Skeletal muscle satellite cell (primary cell): Measurements from ENCODE around the gene TXNL1.

Source experiments
- H3K27me3 ChIP-seq: 2 replicates; pipeline ENCODE4 v1.7.0; 2013; ENCODE audit warnings: low read length; ENCODE audit not compliant: control insufficient read depth, insufficient read depth
- H3K36me3 ChIP-seq: 2 replicates; pipeline ENCODE4 v1.7.0; 2013; ENCODE audit warnings: mild to moderate bottlenecking, control low read depth, low read length; ENCODE audit not compliant: insufficient read depth
- H3K4me1 ChIP-seq: 2 replicates; pipeline ENCODE4 v1.7.0; 2013; ENCODE audit warnings: low read length; ENCODE audit not compliant: control insufficient read depth, insufficient read depth
- H3K4me2 ChIP-seq: 2 replicates; pipeline ENCODE4 v1.7.0; 2013; ENCODE audit warnings: mild to moderate bottlenecking, low read length
- H3K4me3 ChIP-seq: 2 replicates; pipeline ENCODE4 v1.7.0; 2013; ENCODE audit warnings: low read length
- H3K9ac ChIP-seq: 2 replicates; pipeline ENCODE4 v1.7.0; 2013; ENCODE audit warnings: mild to moderate bottlenecking, low read depth, low read length, moderate library complexity
- H3K9me3 ChIP-seq: replicated peaks from 2 replicates; pipeline ENCODE4 v1.7.0; 2013; ENCODE audit warnings: mild to moderate bottlenecking, control low read depth, low read length

TXNL1 gene

DNA sequence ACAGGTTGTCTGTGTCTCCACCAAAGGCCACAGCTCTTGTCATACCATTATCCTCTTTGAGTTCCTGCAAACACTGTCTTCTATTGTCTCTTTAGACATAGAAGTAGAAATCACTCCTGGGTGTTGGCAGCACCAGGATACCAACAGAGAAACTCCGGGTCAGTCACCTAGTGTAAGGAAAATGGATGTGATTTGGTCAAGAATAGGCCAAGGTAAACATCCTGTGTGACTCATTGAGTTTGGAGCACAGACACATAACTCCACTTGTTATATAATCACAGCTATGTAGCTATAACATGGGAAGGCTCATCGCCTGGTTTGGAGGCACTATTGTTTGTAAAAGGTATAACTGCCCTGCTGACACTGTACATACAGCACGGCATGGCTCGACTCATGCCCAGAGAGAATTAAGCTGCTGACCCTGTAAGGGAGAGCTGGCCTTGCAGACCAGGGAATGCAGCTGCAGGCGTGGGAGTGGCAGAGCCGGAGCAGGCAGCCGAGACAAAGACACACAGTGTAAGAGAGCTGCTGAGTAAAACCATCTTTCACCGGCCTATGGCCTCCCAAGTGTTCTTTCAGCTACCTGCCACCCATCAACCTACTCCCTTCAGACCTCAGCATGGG is 3.4 kb upstream of the TXNL1 start:
- no peaks in the 10 kb centered on the region for H3K36me3 ChIP-seq
- H3K4me2 ChIP-seq: no peak overlapping the region
- H3K9ac ChIP-seq: no peak overlapping the region
- H3K4me3 ChIP-seq: no peak overlapping the region
- peaks cover 15% of the 10 kb centered on the region for H3K4me1 ChIP-seq
- no peaks in the 10 kb centered on the region for H3K9me3 ChIP-seq
- H3K27me3 ChIP-seq: no peaks in the 10 kb centered on the region

DNA sequence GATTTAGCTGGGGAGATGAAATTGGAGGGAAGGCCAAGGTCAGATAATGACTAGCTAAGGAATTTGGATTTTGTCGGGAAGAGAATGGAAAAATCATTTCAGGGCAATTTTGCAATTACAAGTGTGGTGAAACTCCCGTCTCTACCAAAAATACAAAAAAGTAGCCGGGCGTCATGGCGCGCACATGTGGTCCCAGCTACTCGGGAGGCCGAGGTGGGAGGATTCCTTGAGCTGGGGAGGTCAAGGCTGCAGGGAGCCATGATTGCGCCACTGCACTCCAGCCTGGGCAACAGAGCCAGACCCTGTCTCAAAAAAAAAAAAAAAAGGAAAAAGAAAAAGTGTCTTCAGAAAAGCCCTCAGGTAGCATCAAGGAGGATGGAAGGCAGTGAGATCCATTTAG is 1.2 kb upstream of the TXNL1 start:
- Histone ChIP-seq H3K9me3 (no peaks in the 10 kb centered on the region), H3K9ac (no peak overlapping the region), H3K4me2 (peak overlapping the region; percentile 81), H3K4me3 (no peak overlapping the region), H3K36me3 (peaks cover 4% of the 10 kb centered on the region), H3K4me1 (peaks cover 26% of the 10 kb centered on the region), H3K27me3 (no peaks in the 10 kb centered on the region)

- Histone ChIP-seq H3K4me3 (peak overlapping the region; percentile 96), H3K4me2 (peak overlapping the region; percentile 81), H3K27me3 (no peaks in the 10 kb centered on the region), H3K36me3 (peaks cover 4% of the 10 kb centered on the region), H3K4me1 (peaks cover 26% of the 10 kb centered on the region), H3K9ac (peak overlapping the region; percentile 77), H3K9me3 (no peaks in the 10 kb centered on the region)
Measured at GRCh38 chr18:56639104-56639381, 651 bp upstream of the TXNL1 start.

- H3K9ac ChIP-seq: peak overlapping the region; percentile 100
Measured at GRCh38 chr18:56637711-56638231, 621 bp downstream of the TXNL1 start.

GRCh38 chr18:56637176-56637575 is 1.2 kb downstream of the TXNL1 start:
- peak overlapping the region; percentile 96 for H3K4me3 ChIP-seq
- H3K27me3 ChIP-seq: no peaks in the 10 kb centered on the region
- H3K4me2 ChIP-seq: peak overlapping the region; percentile 90
- H3K9me3 ChIP-seq: no peaks in the 10 kb centered on the region
- H3K36me3 ChIP-seq: peaks cover 4% of the 10 kb centered on the region
- H3K4me1 ChIP-seq: peaks cover 25% of the 10 kb centered on the region
- H3K9ac ChIP-seq: peak overlapping the region; percentile 100

More at GRCh38 chr18:56637711-56638231, 621 bp downstream of the TXNL1 start:
- H3K27me3 ChIP-seq: no peaks in the 10 kb centered on the region
- peak overlapping the region; percentile 96 for H3K4me3 ChIP-seq
- H3K9me3 ChIP-seq: no peaks in the 10 kb centered on the region
- peaks cover 26% of the 10 kb centered on the region for H3K4me1 ChIP-seq
- peak overlapping the region; percentile 90 for H3K4me2 ChIP-seq
- H3K36me3 ChIP-seq: peaks cover 4% of the 10 kb centered on the region

DNA sequence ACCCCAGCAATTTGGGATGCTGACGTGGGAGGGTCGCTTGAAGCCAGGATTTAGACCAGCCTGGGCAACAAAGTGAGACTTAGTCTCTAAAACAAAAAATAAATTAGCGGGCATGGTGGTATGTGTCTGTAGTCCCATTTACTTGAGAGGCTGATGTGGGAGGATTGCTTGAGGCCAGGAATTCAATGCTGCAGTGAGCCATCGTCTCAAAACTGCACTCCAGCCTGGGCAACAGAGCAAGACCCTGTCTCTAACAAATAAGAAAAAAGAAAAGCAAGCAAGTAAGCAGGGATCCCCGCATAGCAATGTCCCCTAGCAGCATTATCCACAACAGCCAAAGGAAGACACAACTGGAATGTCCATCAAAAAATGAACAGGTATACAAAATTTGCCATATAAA is 3.4 kb downstream of the TXNL1 start:
- Histone ChIP-seq H3K4me1 (peaks cover 16% of the 10 kb centered on the region), H3K4me3 (no peak overlapping the region), H3K9ac (no peak overlapping the region), H3K9me3 (no peaks in the 10 kb centered on the region), H3K36me3 (peaks cover 4% of the 10 kb centered on the region), H3K27me3 (no peaks in the 10 kb centered on the region), H3K4me2 (peak overlapping the region; percentile 90)

GRCh38 chr18:56632070-56633022 is 6.0 kb downstream of the TXNL1 start:
- Histone ChIP-seq H3K4me3 (no peak overlapping the region), H3K4me1 (peaks cover 11% of the 10 kb centered on the region), H3K9me3 (no peaks in the 10 kb centered on the region), H3K36me3 (peaks cover 4% of the 10 kb centered on the region), H3K4me2 (no peak overlapping the region), H3K9ac (no peak overlapping the region), H3K27me3 (no peaks in the 10 kb centered on the region)

DNA sequence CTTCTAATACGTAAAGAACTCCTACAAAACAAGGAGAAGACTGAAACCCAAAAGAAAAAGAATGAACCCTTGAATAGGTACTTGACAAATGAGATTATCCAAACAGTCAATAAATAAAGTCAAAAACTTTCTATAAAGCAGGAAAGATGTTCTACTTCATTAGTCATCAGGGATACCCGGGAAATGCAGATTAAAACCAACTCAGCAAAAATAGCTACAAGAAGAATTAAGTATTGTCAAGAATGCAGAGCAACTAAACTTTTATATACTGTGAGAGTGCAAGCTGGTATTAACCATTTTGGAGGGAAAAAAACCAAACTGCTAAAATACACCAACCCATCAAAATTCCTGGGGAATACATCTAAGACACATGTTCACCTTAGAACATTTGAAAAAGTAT is 10.4 kb downstream of the TXNL1 start:
- H3K9me3 ChIP-seq: no peaks in the 10 kb centered on the region
- no peaks in the 10 kb centered on the region for H3K27me3 ChIP-seq
- H3K36me3 ChIP-seq: no peaks in the 10 kb centered on the region
- H3K4me1 ChIP-seq: no peaks in the 10 kb centered on the region
- no peak overlapping the region for H3K9ac ChIP-seq
- H3K4me2 ChIP-seq: no peak overlapping the region
- H3K4me3 ChIP-seq: no peak overlapping the region

- Histone ChIP-seq H3K4me2 (no peak overlapping the region), H3K9me3 (no peaks in the 10 kb centered on the region), H3K4me3 (no peak overlapping the region), H3K36me3 (peaks cover 58% of the 10 kb centered on the region), H3K27me3 (no peaks in the 10 kb centered on the region), H3K4me1 (no peaks in the 10 kb centered on the region), H3K9ac (no peak overlapping the region)
Measured at GRCh38 chr18:56615738-56616520, 22.5 kb downstream of the TXNL1 start.

DNA sequence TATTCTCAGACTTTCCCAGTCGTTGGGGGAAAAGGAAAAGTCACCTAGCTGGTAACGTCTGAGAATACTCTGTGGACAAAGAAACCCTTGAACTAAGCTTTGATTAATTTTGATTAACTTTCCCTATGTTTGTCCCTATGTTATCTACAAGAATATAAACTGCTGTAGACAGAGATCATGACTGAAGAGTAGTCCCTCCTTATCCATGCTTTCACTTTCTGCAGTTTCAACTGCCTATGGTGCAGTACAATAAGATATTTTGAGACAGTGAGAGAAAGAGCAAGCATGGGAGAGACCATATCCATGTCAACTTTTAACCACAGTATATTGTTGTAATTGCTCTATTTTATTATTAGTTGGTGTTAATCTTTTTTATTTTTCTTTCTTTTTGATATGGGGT is 31.8 kb downstream of the TXNL1 start:
- H3K27me3 ChIP-seq: no peaks in the 10 kb centered on the region
- no peaks in the 10 kb centered on the region for H3K4me1 ChIP-seq
- peaks cover 45% of the 10 kb centered on the region for H3K36me3 ChIP-seq
- H3K4me3 ChIP-seq: no peak overlapping the region
- no peaks in the 10 kb centered on the region for H3K9me3 ChIP-seq
- no peak overlapping the region for H3K9ac ChIP-seq
- no peak overlapping the region for H3K4me2 ChIP-seq

GRCh38 chr18:56598422-56598821 is 40.0 kb downstream of the TXNL1 start:
- Histone ChIP-seq H3K4me2 (no peak overlapping the region), H3K4me3 (no peak overlapping the region), H3K27me3 (no peaks in the 10 kb centered on the region), H3K9me3 (no peaks in the 10 kb centered on the region), H3K9ac (no peak overlapping the region), H3K4me1 (no peaks in the 10 kb centered on the region), H3K36me3 (peaks cover 5% of the 10 kb centered on the region)
